Right cardiac atrium (tissue), 5 donors: ENCODE measurements around the gene PGLYRP1. TPM values are rescaled to one million over a fixed set of nuclear protein-coding genes. Genes with fewer than 3 reads are reported as not detected.

Experiments used
- ATAC-seq, 2 donors: fragments of 200-7000 bp; cut with Tn5 transposase; one replicate each; pipeline versions ENCODE4 v1.8.0 to v1.9.1; 2020; ENCODE audit warnings: moderate library complexity in 2 of 2, mild to moderate bottlenecking in 1 of 2
- DNase-seq, 3 donors: peaks; one replicate each; pipeline ENCODE4 v3.0.0-alpha.2; 2020
- H3K27ac ChIP-seq: one replicate; pipeline ENCODE4 v1.5.1; 2013; ENCODE audit warnings: mild to moderate bottlenecking, low read length, control low read depth, moderate library complexity
- H3K27me3 ChIP-seq: one replicate; pipeline ENCODE4 v1.6.1; 2013; ENCODE audit not compliant: control insufficient read depth, insufficient read depth
- H3K4me1 ChIP-seq: one replicate; pipeline ENCODE4 v1.6.1; 2013; ENCODE audit warnings: low read length; ENCODE audit not compliant: control insufficient read depth, insufficient read depth
- H3K4me3 ChIP-seq: one replicate; pipeline ENCODE4 v1.5.1; 2013; ENCODE audit warnings: low read length, control low read depth
- H3K9me3 ChIP-seq: one replicate; pipeline ENCODE4 v1.6.1; 2013; ENCODE audit warnings: low read length; ENCODE audit not compliant: control insufficient read depth
- WGBS: extraction: QIAGEN DNeasy Blood & Tissue Kit; methylation state at CpG from one replicate; pipeline ENCODE4 v1.1.7; 2013; 5-methylcytosine and 5-hydroxymethylcytosine counted together
- intact Hi-C, 4 donors: fragments of 100-400 bp; cut with DNase I; formaldehyde crosslinking; loops; one replicate each; pipeline versions ENCODE4 v1.11.0 to v1.14.0; 2022 to 2023
- microRNA-seq, 2 donors: library from miRNA; unstranded; fragments of <30 nt; microRNA quantifications; one replicate each; pipeline ENCODE4 v1.2.0, GENCODE V29; 2020 to 2021
- polyA plus RNA-seq: library from polyadenylated mRNA; stranded (reverse); fragments of 200-250 nt; gene quantifications from one replicate; pipeline ENCODE4 v1.2.3, GENCODE V29; 2013
- total RNA-seq, 4 donors: library from RNA; stranded (reverse); fragmentation: NEBNext Ultra II Directional; extraction: Animal tissue kit (Norgen Biotek cat#: 25700); gene quantifications; one replicate each; pipeline ENCODE4 v1.2.1, GENCODE V29; 2021
- donor health status: healthy with polysubstance abuse.
- donor health status: DM: no; HTN: yes; CAD: no.
- donor health status: DM: no; HTN: no; CAD: no.
- donor health status: DM: no; HTN: yes; CAD: no; lungs with severe emphysema.
- donor health status: DM: yes; HTN: yes; CAD: no.

The PGLYRP1 gene
- total and polyA plus RNA-seq, 5 donors, result not detected

- ATAC-seq (no peak), DNase-seq (no peak)
- Histone ChIP-seq H3K4me3 (no peak overlapping the region), H3K27me3 (no peaks in the 10 kb centered on the region), H3K4me1 (no peaks in the 10 kb centered on the region), H3K27ac (no peak overlapping the region), H3K9me3 (no peaks in the 10 kb centered on the region)
- WGBS, result 41% methylated on average over 14 of the region's 14 CpGs
- intact Hi-C loops, result no loop called here
These were observed 46.7 kb downstream of the PGLYRP1 start for GRCh38 chr19:45976178-45976577.

GRCh38 chr19:45975306-45976070 is 47.4 kb downstream of the PGLYRP1 start:
- Histone ChIP-seq H3K4me3 (no peak overlapping the region), H3K27me3 (no peaks in the 10 kb centered on the region), H3K4me1 (no peaks in the 10 kb centered on the region), H3K9me3 (no peaks in the 10 kb centered on the region), H3K27ac (no peak overlapping the region)
- intact Hi-C loops, result no loop called here
- WGBS, result 76% methylated on average over 11 of the region's 11 CpGs
- no peak for DNase-seq
- ATAC-seq, result no peak

- peak; percentile 84 to 92 (median 91) for DNase-seq
- 4% methylated on average over 54 of the region's 58 CpGs for WGBS
- H3K4me1 ChIP-seq, result no peaks in the 10 kb centered on the region
- H3K27ac ChIP-seq, result peak within 1 kb of the TSS; percentile 78
- H3K27me3 ChIP-seq, result no peaks in the 10 kb centered on the region
- intact Hi-C loops, result no loop called here
- no peaks in the 10 kb centered on the region for H3K9me3 ChIP-seq
- ATAC-seq, result peak; percentile 85 to 88
- H3K4me3 ChIP-seq, result peak within 1 kb of the TSS; percentile 75
These were observed 49.1 kb downstream of the PGLYRP1 start, which contains the start of gene NOVA2 for GRCh38 chr19:45973553-45974338. NOVA2 (minus strand) TSS chr19:45973865; CDS start chr19:45973351, 514 bp downstream.

GRCh38 chr19:45972947-45973540 is 49.8 kb downstream of the PGLYRP1 start:
- 1% methylated on average over 54 of the region's 54 CpGs for WGBS
- H3K4me1 ChIP-seq, result no peaks in the 10 kb centered on the region
- H3K27ac ChIP-seq, result no peak overlapping the region
- H3K4me3 ChIP-seq, result peak overlapping the region; percentile 75
- no peak for ATAC-seq
- intact Hi-C loops, result no loop called here
- H3K9me3 ChIP-seq, result no peaks in the 10 kb centered on the region
- H3K27me3 ChIP-seq, result no peaks in the 10 kb centered on the region
- DNase-seq, result no peak

- peak; percentile 23 to 53 for ATAC-seq
- 15% methylated on average over 18 of the region's 18 CpGs for WGBS
- intact Hi-C loops, result no loop called here
- H3K4me1 ChIP-seq, result no peaks in the 10 kb centered on the region
- no peaks in the 10 kb centered on the region for H3K9me3 ChIP-seq
- H3K27me3 ChIP-seq, result no peaks in the 10 kb centered on the region
- peak overlapping the region; percentile 38 for H3K27ac ChIP-seq
- peak in 1 of 3 donors; percentile 54 for DNase-seq
- H3K4me3 ChIP-seq, result peak overlapping the region; percentile 75
These were observed 50.5 kb downstream of the PGLYRP1 start for GRCh38 chr19:45972081-45972946.

GRCh38 chr19:45971260-45971902 is 51.5 kb downstream of the PGLYRP1 start:
- Histone ChIP-seq H3K27ac (peak overlapping the region; percentile 38), H3K9me3 (no peaks in the 10 kb centered on the region), H3K4me1 (no peaks in the 10 kb centered on the region), H3K4me3 (peak overlapping the region; percentile 8), H3K27me3 (no peaks in the 10 kb centered on the region)
- 6% methylated on average over 11 of the region's 11 CpGs for WGBS
- DNase-seq (peak in 1 of 3 donors; percentile 75), ATAC-seq (peak; percentile 15 to 69)
- intact Hi-C loops, result no loop called here

GRCh38 chr19:45969676-45970075 is 53.2 kb downstream of the PGLYRP1 start:
- H3K27me3 ChIP-seq, result no peaks in the 10 kb centered on the region
- 68% methylated on average over 5 of the region's 5 CpGs for WGBS
- H3K4me1 ChIP-seq, result no peaks in the 10 kb centered on the region
- intact Hi-C loops, result no loop called here
- H3K4me3 ChIP-seq, result no peak overlapping the region
- no peaks in the 10 kb centered on the region for H3K9me3 ChIP-seq
- no peak overlapping the region for H3K27ac ChIP-seq
- no peak for ATAC-seq
- no peak for DNase-seq

Small RNA genes within 50 kb of the gene (microRNA-seq; reads per million reads assigned to microRNA genes)
- gene MIR769, result 49.3 to 82.9 reads per million in 2 donors

Other genes with a start within 250 kb of the PGLYRP1 start
- 100 to 1,000 TPM; 220 to 304 (median 288) TPM for gene DMPK, start 240.6 kb downstream of the PGLYRP1 start, total RNA-seq
- 395 TPM for gene DMPK, start 240.6 kb downstream of the PGLYRP1 start, polyA plus RNA-seq
- gene DMWD, start 230.2 kb downstream of the PGLYRP1 start, total RNA-seq, result 10 to 100 TPM; 72.2 to 87.1 (median 76.6) TPM
- 50.2 TPM for gene DMWD, start 230.2 kb downstream of the PGLYRP1 start, polyA plus RNA-seq
- under 1 TPM in 1 of 4 donors, not detected in 3; 0.14 TPM for gene RSPH6A, start 207.7 kb downstream of the PGLYRP1 start, total RNA-seq
- not detected for gene RSPH6A, start 207.7 kb downstream of the PGLYRP1 start, polyA plus RNA-seq
- 10 to 100 TPM; 33.1 to 40.4 (median 34.4) TPM for gene SYMPK, start 159.9 kb downstream of the PGLYRP1 start, total RNA-seq
- 23.5 TPM for gene SYMPK, start 159.9 kb downstream of the PGLYRP1 start, polyA plus RNA-seq
- not detected for gene FOXA3, start 158.7 kb downstream of the PGLYRP1 start, total RNA-seq
- not detected for gene FOXA3, start 158.7 kb downstream of the PGLYRP1 start, polyA plus RNA-seq
- gene IRF2BP1, start 136.9 kb downstream of the PGLYRP1 start, total RNA-seq, result 10 to 100 TPM; 21.5 to 23.4 (median 22.5) TPM
- 17.5 TPM for gene IRF2BP1, start 136.9 kb downstream of the PGLYRP1 start, polyA plus RNA-seq
- 10 to 100 TPM in 3 of 4 donors, 1 to 10 TPM in 1; 9.1 to 15.4 (median 12.9) TPM for gene MYPOP, start 120.4 kb downstream of the PGLYRP1 start, total RNA-seq
- gene MYPOP, start 120.4 kb downstream of the PGLYRP1 start, polyA plus RNA-seq, result 9.3 TPM
- gene NANOS2, start 108.3 kb downstream of the PGLYRP1 start, total RNA-seq, result not detected
- gene NANOS2, start 108.3 kb downstream of the PGLYRP1 start, polyA plus RNA-seq, result not detected
- gene NOVA2, start 49.2 kb downstream of the PGLYRP1 start, total RNA-seq, result 1 to 10 TPM; 3.8 to 5.4 (median 3.9) TPM
- gene NOVA2, start 49.2 kb downstream of the PGLYRP1 start, polyA plus RNA-seq, result 3.3 TPM
- gene CCDC61, start 27.6 kb downstream of the PGLYRP1 start, total RNA-seq, result 10 to 100 TPM in 1 of 4 donors, 1 to 10 TPM in 3; 7.1 to 12.7 (median 9.6) TPM
- 7.9 TPM for gene CCDC61, start 27.6 kb downstream of the PGLYRP1 start, polyA plus RNA-seq
- gene IGFL4, start 17.9 kb upstream of the PGLYRP1 start, total RNA-seq, result not detected
- gene IGFL4, start 17.9 kb upstream of the PGLYRP1 start, polyA plus RNA-seq, result not detected
- gene IGFL3, start 101.6 kb upstream of the PGLYRP1 start, total RNA-seq, result not detected
- gene IGFL3, start 101.6 kb upstream of the PGLYRP1 start, polyA plus RNA-seq, result not detected
- gene IGFL2, start 125.2 kb upstream of the PGLYRP1 start, total RNA-seq, result under 1 TPM in 1 of 4 donors, not detected in 3; 0.43 TPM
- gene IGFL2, start 125.2 kb upstream of the PGLYRP1 start, polyA plus RNA-seq, result 0.14 TPM
- not detected for gene IGFL1, start 206.7 kb upstream of the PGLYRP1 start, total RNA-seq
- not detected for gene IGFL1, start 206.7 kb upstream of the PGLYRP1 start, polyA plus RNA-seq